HG03064 (cell line): ENCODE data around the gene STAT5B.

Source experiments
- ATAC-seq: cut with Tn5 transposase; IDR thresholded peaks from one replicate; pipeline ENCODE4 v1.9.1; 2021; ENCODE audit warnings: low read depth; ENCODE audit not compliant: unreplicated experiment

STAT5B gene

GRCh38 chr17:42286411-42287221 is 10.4 kb upstream of the STAT5B start:
- ATAC-seq = no peak

- ATAC-seq = no peak
Observed at GRCh38 chr17:42285346-42286050, 9.3 kb upstream of the STAT5B start.

- no peak for ATAC-seq
Observed at GRCh38 chr17:42284566-42284965, 8.4 kb upstream of the STAT5B start.

GRCh38 chr17:42284024-42284369 is 7.8 kb upstream of the STAT5B start:
- no peak for ATAC-seq

- no peak for ATAC-seq
Observed at GRCh38 chr17:42283241-42284023, 7.2 kb upstream of the STAT5B start.

- ATAC-seq = no peak
Observed at GRCh38 chr17:42282478-42283080, 6.4 kb upstream of the STAT5B start.

- no peak for ATAC-seq
Observed at GRCh38 chr17:42281571-42282096, 5.4 kb upstream of the STAT5B start.

- ATAC-seq = no peak
Observed at GRCh38 chr17:42279776-42280630, 3.8 kb upstream of the STAT5B start.

- no peak for ATAC-seq
Observed at GRCh38 chr17:42277342-42277712, 1.1 kb upstream of the STAT5B start.

- peak; percentile 32 for ATAC-seq
Observed at GRCh38 chr17:42276609-42277341, 584 bp upstream of the STAT5B start.

- ATAC-seq = peak; percentile 50
Observed at GRCh38 chr17:42275527-42276358, 448 bp downstream of the STAT5B start.

GRCh38 chr17:42274812-42275526 is 1.2 kb downstream of the STAT5B start:
- no peak for ATAC-seq

GRCh38 chr17:42274253-42274542 is 2.0 kb downstream of the STAT5B start:
- no peak for ATAC-seq

GRCh38 chr17:42273474-42274252 is 2.5 kb downstream of the STAT5B start:
- no peak for ATAC-seq

- ATAC-seq = no peak
Observed at GRCh38 chr17:42272162-42272907, 3.9 kb downstream of the STAT5B start.

- ATAC-seq = no peak
Observed at GRCh38 chr17:42271779-42272035, 4.5 kb downstream of the STAT5B start.
